ENCODE results near the gene ACER1. TPM values are rescaled to one million over a fixed set of nuclear protein-coding genes. Genes with fewer than 3 reads are reported as not detected.
"Not testable (repeated sequence)": the region's sequence is repeated elsewhere in the genome, so short reads cannot be mapped to it uniquely, and the experiment has no call there.

Gene ACER1
- total RNA-seq, 4 donors from 2014 or later, result not detected

DNA sequence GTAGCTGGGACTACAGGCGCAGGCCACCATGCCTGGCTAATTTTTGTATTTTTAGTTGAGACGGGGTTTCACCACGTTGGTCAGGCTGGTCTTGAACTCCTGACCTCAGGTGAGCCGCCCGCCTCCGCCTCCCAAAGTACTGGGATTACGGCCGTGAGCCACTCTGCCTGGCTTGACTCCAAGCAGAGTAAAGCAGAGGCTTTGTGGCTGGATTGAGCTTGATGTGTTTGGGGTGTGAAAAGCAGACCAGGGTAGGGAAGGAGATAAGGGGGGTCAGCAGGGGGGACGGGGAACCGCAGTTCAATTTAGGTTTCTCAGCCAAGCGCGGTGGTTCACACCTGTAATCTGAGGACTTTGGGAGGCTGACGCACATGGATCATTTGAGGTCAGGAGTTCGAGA is 23.8 kb upstream of the ACER1 start:
- TF ChIP-seq, protein P1, sequence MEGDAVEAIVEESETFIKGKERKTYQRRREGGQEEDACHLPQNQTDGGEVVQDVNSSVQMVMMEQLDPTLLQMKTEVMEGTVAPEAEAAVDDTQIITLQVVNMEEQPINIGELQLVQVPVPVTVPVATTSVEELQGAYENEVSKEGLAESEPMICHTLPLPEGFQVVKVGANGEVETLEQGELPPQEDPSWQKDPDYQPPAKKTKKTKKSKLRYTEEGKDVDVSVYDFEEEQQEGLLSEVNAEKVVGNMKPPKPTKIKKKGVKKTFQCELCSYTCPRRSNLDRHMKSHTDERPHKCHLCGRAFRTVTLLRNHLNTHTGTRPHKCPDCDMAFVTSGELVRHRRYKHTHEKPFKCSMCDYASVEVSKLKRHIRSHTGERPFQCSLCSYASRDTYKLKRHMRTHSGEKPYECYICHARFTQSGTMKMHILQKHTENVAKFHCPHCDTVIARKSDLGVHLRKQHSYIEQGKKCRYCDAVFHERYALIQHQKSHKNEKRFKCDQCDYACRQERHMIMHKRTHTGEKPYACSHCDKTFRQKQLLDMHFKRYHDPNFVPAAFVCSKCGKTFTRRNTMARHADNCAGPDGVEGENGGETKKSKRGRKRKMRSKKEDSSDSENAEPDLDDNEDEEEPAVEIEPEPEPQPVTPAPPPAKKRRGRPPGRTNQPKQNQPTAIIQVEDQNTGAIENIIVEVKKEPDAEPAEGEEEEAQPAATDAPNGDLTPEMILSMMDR (IDR thresholded peaks at IDR 0.05), result no peak
- ATAC-seq (ENCODE audit: low FRiP score) (no peak), DNase-seq (ENCODE audit: low spot score) (no peak)

DNA sequence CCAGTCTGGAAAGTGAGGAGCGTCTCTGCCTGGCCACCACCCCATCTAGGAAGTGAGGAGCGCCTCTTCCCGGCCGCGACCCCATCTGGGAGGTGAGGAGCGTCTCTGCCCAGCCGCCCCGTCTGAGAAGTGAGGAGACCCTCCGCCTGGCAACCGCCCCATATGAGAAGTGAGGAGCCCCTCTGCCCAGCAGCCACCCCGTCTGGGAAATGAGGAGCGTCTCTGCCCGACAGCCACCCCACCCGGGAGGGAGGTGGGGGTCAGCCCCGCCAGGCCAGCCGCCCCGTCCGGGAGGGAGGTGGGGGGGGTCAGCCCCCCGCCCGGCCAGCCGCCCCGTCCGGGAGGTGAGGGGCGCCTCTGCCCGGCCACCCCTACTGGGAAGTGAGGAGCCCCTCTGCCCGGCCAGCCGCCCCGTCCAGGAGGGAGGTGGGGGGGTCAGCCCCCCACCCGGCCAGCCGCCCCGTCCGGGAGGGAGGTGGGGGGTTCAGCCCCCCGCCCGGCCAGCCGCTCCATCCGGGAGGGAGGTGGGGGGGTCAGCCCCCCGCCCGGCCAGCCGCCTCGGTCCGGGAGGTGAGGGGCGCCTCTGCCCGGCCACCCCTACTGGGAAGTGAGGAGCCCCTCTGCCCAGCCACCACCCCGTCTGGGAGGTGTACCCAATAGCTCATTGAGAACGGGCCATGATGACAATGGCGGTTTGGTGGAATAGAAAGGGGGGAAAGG is 22.1 kb upstream of the ACER1 start:
- not testable (repeated sequence) for DNase-seq (ENCODE audit: low spot score); ATAC-seq (ENCODE audit: low FRiP score)

DNA sequence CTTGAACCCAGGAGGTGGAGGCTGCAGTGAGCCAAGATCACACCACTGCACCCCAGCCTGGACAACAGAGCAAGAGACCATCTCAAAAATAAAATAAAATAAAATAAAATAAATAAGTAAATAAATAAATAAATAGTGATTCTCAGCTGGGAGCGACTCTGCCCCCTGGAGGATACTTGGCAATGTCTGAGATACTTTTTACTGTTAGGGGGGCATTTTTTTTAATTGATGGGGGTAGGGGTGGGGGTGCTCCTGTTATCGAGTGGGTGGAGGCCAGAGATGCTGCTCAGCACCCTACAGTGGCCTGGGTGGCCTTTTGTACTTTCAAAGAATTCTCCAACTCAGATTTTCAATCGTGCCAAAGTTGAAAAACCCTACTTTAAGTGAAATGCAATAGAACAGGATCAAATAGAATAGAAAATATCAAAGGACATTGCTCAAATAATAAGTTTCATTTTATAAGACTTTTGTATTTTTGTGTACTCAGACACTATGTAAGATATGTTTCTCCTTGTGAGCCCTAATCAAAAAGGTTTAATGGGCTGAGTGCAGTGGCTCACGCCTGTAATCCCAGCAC is 20.8 kb upstream of the ACER1 start:
- ATAC-seq (ENCODE audit: low FRiP score) (no peak), DNase-seq (ENCODE audit: low spot score) (no peak)
- TF ChIP-seq, protein P1 (IDR thresholded peaks at IDR 0.05), result no peak

DNA sequence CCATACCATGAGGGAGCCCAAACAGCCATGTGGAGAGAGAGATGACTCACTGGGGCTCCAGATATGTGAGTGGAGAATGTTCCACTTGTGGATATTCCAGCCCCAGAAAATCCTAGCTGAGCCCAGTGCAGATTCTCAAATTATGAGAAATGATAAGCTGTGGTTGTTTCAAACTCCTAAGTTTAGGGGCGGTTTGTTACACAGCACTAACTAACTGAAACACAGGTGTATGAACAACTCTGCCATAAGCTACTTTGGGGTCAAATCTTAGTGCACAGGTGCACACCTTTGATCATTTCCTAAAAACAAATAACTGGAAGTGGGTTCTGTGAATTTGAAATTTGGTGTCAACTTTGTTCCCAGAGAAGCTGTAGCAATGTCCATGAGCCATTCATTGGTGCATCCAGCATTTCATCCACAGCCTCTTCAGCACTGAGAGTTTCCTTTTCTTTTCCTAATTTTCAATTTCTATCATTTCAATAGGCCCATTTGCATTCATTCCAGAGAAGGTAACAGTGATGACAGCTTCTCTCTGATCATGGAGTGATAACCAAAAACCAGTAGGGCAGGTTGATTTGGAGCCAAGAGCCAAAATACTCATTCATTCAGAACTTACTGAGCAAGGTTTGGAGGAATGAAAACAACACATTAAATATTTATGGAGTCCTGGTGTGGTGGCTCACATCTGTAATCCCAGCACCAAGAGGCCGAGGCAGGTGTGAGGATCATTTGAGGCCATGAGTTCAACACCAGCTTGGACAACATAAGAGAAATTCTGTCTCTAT is 19.2 kb upstream of the ACER1 start:
- ATAC-seq (ENCODE audit: low FRiP score) (no peak), DNase-seq (ENCODE audit: low spot score) (no peak)
- TF ChIP-seq, protein P1 (IDR thresholded peaks at IDR 0.05), result no peak

DNA sequence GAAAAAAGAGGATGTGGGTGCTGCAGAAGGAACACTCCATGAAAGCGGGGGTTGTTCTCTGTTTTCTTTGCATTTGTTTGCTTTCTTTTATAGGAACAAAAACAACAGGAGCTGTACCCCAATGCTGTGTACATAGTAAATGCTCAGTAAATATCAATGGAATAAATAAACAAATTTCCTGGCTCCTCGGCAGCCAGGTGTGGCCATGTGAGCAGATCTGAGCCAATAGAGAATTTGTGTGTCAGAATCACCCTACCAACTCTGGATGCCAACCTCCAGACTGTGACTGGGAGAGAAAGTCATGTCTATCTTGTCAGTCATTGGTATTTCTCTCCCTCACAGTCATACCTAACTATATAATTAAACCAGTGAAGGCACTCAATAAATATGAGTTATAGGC is 17.3 kb upstream of the ACER1 start:
- DNase-seq (ENCODE audit: low spot score) (no peak), ATAC-seq (ENCODE audit: low FRiP score) (no peak)

DNA sequence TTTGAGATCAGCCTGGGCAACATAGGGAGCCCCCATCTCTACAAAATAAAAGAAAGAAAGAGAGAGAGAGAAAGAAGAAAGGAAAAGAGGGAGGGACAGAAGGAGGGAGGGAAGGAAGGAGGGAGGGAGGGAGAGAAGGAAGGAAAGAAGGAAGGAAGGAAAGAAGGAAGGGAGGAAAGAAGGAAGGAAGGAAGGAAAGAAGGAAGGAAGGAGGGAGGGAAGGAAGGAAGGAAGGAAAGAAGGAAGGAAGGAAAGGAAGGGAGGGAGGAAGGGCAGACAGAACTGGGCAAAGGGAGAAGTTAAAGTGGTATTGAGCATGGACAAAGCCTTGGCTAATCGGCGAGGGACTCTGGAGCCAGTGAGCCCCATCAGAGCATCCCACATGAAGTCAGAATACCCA is 15.9 kb upstream of the ACER1 start:
- ATAC-seq (ENCODE audit: low FRiP score); DNase-seq (ENCODE audit: low spot score): not testable (repeated sequence)

More for the DNA sequence above, 17.3 kb upstream of the ACER1 start:
- TF ChIP-seq, protein P1 (IDR thresholded peaks at IDR 0.05), result no peak

DNA sequence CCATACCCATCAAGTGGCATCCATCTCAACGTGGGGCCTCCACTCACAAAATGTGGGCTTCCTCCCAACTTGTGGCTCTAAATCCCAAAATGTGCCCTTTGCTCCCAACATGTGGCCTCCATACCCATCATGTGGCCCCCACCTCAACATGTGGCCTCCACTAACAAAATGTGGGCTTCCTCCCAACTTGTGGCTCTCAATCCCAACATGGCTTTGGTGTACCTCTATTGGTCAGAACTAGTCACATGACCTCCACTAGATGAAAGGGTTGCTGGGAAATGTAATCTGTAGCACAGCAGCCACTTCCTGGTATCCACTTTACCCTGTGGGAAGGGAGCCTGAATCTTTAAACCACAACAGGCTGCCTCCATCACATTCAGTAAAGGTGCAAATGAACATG is 10.1 kb upstream of the ACER1 start:
- DNase-seq (ENCODE audit: low spot score) (no peak), ATAC-seq (ENCODE audit: low FRiP score) (no peak)
- TF ChIP-seq, protein P1 (IDR thresholded peaks at IDR 0.05), result no peak
